HG02571 (cell line): ENCODE measurements around the gene INPP5F.

Experiments
- ATAC-seq: cut with Tn5 transposase; IDR thresholded peaks from one replicate; pipeline ENCODE4 v1.9.1; 2021; ENCODE audit warnings: mild to moderate bottlenecking, moderate library complexity; ENCODE audit not compliant: unreplicated experiment

INPP5F gene, protein sequence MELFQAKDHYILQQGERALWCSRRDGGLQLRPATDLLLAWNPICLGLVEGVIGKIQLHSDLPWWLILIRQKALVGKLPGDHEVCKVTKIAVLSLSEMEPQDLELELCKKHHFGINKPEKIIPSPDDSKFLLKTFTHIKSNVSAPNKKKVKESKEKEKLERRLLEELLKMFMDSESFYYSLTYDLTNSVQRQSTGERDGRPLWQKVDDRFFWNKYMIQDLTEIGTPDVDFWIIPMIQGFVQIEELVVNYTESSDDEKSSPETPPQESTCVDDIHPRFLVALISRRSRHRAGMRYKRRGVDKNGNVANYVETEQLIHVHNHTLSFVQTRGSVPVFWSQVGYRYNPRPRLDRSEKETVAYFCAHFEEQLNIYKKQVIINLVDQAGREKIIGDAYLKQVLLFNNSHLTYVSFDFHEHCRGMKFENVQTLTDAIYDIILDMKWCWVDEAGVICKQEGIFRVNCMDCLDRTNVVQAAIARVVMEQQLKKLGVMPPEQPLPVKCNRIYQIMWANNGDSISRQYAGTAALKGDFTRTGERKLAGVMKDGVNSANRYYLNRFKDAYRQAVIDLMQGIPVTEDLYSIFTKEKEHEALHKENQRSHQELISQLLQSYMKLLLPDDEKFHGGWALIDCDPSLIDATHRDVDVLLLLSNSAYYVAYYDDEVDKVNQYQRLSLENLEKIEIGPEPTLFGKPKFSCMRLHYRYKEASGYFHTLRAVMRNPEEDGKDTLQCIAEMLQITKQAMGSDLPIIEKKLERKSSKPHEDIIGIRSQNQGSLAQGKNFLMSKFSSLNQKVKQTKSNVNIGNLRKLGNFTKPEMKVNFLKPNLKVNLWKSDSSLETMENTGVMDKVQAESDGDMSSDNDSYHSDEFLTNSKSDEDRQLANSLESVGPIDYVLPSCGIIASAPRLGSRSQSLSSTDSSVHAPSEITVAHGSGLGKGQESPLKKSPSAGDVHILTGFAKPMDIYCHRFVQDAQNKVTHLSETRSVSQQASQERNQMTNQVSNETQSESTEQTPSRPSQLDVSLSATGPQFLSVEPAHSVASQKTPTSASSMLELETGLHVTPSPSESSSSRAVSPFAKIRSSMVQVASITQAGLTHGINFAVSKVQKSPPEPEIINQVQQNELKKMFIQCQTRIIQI

DNA sequence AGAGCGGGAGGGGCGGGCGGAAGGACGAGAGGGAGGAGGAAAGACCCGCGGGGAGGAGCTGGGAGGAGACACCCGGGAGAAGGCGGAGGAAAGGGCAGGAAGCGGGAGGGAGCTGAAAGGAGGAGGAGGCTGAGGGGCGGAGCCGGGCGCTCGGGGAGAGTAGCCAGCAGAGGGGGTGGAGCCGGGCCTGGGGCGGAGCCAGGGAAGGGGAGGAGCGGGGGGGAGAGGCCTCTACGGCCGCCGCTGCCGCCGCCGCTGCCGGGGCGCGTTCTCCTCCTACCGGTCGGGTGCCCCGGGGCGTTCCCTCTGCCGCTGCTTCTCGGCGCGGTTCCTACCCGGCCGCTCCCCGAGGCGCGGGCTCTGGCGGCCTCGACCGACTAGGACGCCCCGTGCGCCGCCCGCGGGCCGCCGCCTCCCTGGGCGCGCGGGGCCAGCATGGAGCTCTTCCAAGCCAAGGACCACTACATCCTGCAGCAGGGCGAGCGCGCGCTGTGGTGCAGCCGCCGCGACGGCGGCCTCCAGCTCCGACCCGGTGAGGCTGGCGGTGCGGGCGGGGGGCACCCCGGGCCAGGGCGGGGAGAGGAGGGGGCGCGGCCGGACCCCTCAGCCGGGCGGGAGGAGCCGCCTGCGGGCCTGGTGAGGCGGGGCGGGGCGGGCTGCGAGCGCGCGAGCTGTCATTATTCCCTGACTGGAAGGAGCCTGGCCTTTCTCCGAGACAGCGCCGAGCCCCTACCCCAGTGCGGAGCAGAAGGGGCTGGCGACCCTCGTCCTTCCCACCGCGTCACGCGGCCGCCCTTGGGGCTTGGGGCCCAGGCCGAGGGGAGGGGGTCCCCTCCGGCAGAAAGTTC, at the start of gene INPP5F:
TSS of gene INPP5F (plus strand) at position 223 of the 848 bp plus-strand sequence. CDS start at position 436, 213 bp downstream.
- ATAC-seq = peak; percentile 85

- ATAC-seq = no peak
Observed at GRCh38 chr10:119677126-119677525, 48.7 kb upstream of the INPP5F start.

GRCh38 chr10:119677904-119678755, 47.7 kb upstream of the INPP5F start:
- ATAC-seq = no peak

GRCh38 chr10:119679480-119679829, 46.4 kb upstream of the INPP5F start:
- ATAC-seq = no peak

GRCh38 chr10:119680050-119680449, 45.8 kb upstream of the INPP5F start:
- no peak for ATAC-seq

DNA sequence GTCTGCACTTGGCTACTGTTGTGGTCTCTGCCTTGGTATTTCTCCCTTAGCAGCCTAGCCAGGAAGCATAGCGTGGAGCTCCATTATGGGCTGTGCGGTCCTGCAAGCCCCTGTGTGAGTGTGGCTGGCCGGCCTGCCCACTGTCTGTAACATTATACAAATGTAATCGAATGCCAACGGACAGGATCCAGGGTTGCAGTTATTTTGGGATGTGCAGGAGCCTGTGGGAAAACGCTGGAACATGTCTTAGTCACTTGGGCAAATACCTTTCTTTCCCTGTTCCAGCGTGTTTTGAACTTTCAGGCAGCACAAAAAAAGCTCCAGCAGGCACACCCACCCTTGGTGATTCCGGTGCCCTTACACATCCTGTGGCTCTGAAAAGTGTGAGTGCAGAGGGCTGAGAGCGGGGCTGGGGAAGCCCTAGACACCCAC, 45.2 kb upstream of the INPP5F start:
- ATAC-seq = no peak

DNA sequence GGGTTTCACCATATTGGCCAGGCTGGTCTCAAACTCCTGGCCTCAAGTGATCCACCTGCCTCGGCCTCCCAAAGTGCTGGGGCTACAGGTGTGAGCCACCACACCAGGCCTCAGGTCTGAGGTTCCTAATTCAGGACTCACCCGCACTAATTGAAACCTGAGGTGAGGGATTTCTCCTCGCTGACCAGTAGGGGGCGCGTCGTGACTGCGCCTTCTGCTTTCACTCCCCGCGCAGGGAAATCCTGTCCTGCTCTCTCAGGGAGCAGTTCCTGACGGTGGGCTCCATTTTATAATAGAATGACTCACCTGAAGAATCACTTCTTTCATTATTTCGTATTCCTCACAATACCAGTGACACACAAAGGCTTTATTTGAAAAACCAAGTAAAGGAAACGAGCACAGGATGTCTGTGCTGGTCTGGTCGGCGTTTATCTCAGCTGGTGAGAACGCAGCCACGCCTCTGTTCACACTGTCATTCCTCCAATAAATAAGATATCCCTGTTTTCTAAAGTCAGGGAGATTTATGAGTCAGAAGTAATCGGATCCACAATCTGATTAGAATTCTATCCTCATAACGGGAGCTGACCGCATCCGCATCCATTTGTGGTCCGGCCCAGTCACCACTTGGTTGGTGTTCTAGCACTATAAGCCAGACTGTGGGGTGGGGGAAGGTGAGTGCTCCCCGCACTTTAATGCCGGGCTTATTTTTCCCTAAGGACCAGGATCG, 39.2 kb upstream of the INPP5F start:
- no peak for ATAC-seq

GRCh38 chr10:119687192-119688032, 38.4 kb upstream of the INPP5F start:
- no peak for ATAC-seq

- ATAC-seq = no peak
Observed at GRCh38 chr10:119688033-119688508, 37.8 kb upstream of the INPP5F start.

DNA sequence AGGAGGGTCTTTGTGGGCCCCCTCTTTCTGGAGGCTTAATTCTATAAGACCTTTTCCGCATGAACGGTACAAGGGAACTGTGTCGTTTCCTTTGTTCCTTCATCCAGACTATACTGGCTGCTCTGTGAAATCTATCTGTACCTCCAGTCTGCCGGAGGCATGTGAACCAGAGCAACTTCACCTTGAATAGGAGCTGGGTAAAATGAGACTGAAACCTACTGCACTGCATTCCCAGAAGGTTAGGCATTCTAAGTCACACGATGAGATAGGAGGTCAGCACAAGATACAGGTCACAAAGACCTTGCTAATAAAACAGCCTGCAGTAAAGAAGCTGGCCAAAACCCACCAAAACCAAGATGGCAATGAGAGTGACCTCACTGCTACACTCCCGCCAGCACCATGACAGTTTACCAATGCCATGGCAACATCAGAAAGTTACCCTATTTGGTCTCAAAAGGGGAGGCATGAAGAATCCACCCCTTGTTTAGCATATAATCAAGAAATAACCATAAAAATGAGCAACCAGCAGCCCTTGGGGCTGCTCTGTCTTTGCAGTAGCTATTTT, 36.8 kb upstream of the INPP5F start:
- no peak for ATAC-seq

DNA sequence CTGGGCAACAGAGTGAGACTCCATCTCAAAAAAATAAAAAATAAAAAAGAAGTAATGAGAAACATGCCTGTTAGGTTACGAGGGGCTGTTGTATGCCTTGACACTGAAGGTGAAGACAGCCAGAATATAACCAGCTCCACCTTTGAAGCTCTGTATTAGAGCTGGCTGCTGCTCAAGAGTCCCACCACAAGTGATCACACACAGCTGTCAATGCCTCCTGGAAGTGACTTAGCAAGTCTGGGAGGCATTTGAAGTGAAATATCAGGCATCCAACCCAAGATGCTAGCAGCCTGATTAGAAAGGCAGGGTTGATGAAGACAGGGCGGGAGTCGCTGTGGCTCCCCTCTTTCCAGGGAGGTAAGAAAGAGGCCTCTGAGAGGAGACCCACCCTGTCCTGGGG, 34.1 kb upstream of the INPP5F start:
- no peak for ATAC-seq

GRCh38 chr10:119693262-119693957, 32.4 kb upstream of the INPP5F start:
- ATAC-seq = no peak

- no peak for ATAC-seq
Observed at GRCh38 chr10:119694608-119695007, 31.2 kb upstream of the INPP5F start.

DNA sequence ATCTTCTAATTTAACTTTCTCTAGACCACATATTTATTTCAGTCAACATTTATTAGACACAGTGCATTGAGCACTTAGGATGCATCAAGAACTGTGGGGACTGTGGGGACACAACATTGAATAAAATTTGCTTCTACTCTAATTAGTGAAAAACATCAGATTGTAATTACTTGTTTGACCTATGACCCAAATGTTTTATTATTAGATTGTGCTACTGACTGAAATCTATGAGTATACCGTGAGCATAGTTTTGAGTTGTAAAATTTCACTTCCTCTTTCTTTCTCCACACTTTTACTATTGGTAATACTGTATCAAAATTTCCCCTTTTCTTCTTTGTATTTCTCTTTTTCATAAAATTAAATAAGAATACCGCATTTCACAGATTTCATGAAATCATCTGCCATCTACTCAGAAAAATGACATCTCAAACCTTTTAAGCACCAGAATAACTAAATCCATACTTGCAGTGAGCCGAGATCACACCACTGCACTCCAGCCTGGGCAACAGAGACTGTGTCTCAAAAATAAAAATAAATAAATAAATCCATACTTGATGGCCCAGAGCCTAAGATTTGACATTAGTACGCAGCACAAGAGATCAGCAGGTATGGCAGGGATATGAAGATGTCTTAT, 25.4 kb upstream of the INPP5F start:
- ATAC-seq = no peak

GRCh38 chr10:119701861-119702260, 24.0 kb upstream of the INPP5F start:
- ATAC-seq = no peak

DNA sequence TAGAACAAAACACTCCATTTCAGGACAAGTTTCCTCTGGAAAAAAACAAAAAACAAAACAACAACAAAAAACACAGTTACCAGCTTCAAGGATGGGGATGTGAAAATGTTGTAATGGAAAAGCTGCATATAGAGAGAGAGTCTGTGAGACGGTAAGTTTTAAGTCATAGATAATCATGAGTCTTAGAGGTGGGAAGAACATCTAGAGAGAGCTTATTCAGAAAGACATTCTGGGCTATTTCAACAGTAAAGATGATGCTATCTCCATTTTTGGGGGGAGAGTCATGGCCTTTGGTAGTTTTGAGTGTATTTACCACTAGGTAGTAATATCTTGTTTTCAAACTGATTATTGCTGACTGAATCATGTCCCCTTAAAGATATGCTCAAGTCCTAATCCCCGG, 23.3 kb upstream of the INPP5F start:
- ATAC-seq = no peak
